ENCODE data around the gene PEX10.

The PEX10 gene

GRCh38 chr1:2422523-2422922 lies 10.2 kb upstream of the PEX10 start:
- no peaks in the 10 kb centered on the region for H3K9me3 ChIP-seq (ENCODE audit: insufficient read depth, low read length, severe bottlenecking)
- no peak overlapping the region for H3K4me3 ChIP-seq (ENCODE audit: low read depth in 1 of 2, low read length in 2 of 2)
- ATAC-seq (ENCODE audit: insufficient read depth, low read depth) (no peak), DNase-seq (no peak)
- no peak overlapping the region for H3K4me2 ChIP-seq (ENCODE audit: insufficient read depth, low read length)
- H2AFZ ChIP-seq (ENCODE audit: low read depth, low read length) = no peak overlapping the region
- TF ChIP-seq EZH2 (IDR thresholded peaks at IDR 0.05; ENCODE audit: borderline replicate concordance, low read depth, low read length, severe bottlenecking) (no peak), CTCF (IDR thresholded peaks at IDR 0.05; ENCODE audit: borderline replicate concordance, extremely low read depth, low read length, poor library complexity, severe bottlenecking) (no peak)
- no peaks in the 10 kb centered on the region for H3K4me1 ChIP-seq (ENCODE audit: insufficient read depth, low read length)
- H3K27ac ChIP-seq (ENCODE audit: low read length) = no peak overlapping the region
- no peaks in the 10 kb centered on the region for H3K36me3 ChIP-seq (ENCODE audit: insufficient read depth, low read length)
- no peaks in the 10 kb centered on the region for H3K27me3 ChIP-seq (ENCODE audit: insufficient read depth, low read length, poor library complexity)
- no peaks in the 10 kb centered on the region for H3K79me2 ChIP-seq (ENCODE audit: insufficient read depth, low read length)
- no peaks in the 10 kb centered on the region; the same call in 1 of the 2 replicates for H4K20me1 ChIP-seq (ENCODE audit: insufficient read depth, low read length)
- no peak overlapping the region for H3K9ac ChIP-seq (ENCODE audit: low read depth, low read length)

DNA sequence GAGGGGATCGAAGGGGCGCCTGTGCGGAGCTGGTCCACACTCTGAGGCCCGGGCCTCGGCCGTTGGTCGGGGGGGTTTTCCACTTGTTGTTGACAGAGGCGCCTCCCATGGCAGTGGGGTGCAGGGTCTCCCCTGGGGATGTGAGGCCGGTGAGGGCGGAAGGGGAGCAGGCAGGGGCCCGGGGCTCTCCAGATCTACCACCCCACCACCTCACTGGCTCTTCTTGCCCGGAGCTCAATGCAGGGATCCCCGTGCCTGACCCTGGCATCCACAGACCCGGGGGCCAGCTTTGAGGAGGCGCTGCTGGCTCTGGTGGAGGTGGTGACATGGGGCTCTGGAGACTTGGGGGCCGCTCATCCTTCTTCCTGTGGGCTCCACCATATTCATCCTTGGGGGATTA lies 7.1 kb upstream of the PEX10 start:
- Histone ChIP-seq H3K36me3 (ENCODE audit: insufficient read depth, low read length) (no peaks in the 10 kb centered on the region), H2AFZ (ENCODE audit: low read depth, low read length) (no peak overlapping the region), H4K20me1 (ENCODE audit: insufficient read depth, low read length) (peaks cover 3% of the 10 kb centered on the region; the same call in 1 of the 2 replicates), H3K79me2 (ENCODE audit: insufficient read depth, low read length) (no peaks in the 10 kb centered on the region), H3K27ac (ENCODE audit: low read length) (no peak overlapping the region), H3K4me1 (ENCODE audit: insufficient read depth, low read length) (peaks cover 12% of the 10 kb centered on the region), H3K9ac (ENCODE audit: low read depth, low read length) (no peak overlapping the region), H3K4me2 (ENCODE audit: insufficient read depth, low read length) (no peak overlapping the region), H3K9me3 (ENCODE audit: insufficient read depth, low read length, severe bottlenecking) (no peaks in the 10 kb centered on the region), H3K27me3 (ENCODE audit: insufficient read depth, low read length, poor library complexity) (no peaks in the 10 kb centered on the region), H3K4me3 (ENCODE audit: low read depth in 1 of 2, low read length in 2 of 2) (no peak overlapping the region)
- DNase-seq = no peak
- TF ChIP-seq CTCF (IDR thresholded peaks at IDR 0.05; ENCODE audit: borderline replicate concordance, extremely low read depth, low read length, poor library complexity, severe bottlenecking) (no peak), EZH2 (IDR thresholded peaks at IDR 0.05; ENCODE audit: borderline replicate concordance, low read depth, low read length, severe bottlenecking) (no peak)
- no peak for ATAC-seq (ENCODE audit: insufficient read depth, low read depth)

DNA sequence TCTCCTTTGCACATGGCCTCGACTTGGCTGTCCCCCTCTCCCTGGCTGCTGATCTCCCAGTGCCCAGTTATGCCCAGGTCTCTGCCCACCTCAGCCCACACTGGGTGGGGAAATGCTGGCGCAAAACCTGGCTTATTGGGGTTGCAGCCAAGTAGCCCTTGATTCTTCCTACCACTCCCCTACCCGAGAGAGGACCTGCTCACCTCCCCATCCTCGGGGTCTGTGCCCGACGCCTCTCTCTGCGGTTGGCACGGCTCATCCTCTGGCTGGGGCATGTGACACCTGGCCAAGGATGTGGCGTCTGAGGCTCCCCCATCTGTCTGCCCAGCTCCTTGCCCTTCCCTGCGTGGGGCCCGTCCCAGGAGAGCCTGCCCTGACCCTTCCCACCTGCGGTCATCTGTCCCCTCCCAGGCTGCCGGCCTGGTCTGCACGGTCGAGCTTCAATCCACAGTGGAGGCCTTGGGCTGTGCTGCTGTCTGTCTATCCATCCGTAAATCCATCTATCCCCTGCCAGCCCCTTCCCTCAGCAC lies 6.5 kb upstream of the PEX10 start:
- H3K4me3 ChIP-seq (ENCODE audit: low read depth in 1 of 2, low read length in 2 of 2) = no peak overlapping the region
- no peak overlapping the region for H3K9ac ChIP-seq (ENCODE audit: low read depth, low read length)
- H3K4me2 ChIP-seq (ENCODE audit: insufficient read depth, low read length) = no peak overlapping the region
- DNase-seq = no peak
- no peak overlapping the region for H3K27ac ChIP-seq (ENCODE audit: low read length)
- no peaks in the 10 kb centered on the region for H3K79me2 ChIP-seq (ENCODE audit: insufficient read depth, low read length)
- H3K4me1 ChIP-seq (ENCODE audit: insufficient read depth, low read length) = peaks cover 17% of the 10 kb centered on the region
- TF ChIP-seq EZH2 (IDR thresholded peaks at IDR 0.05; ENCODE audit: borderline replicate concordance, low read depth, low read length, severe bottlenecking) (no peak), CTCF (IDR thresholded peaks at IDR 0.05; ENCODE audit: borderline replicate concordance, extremely low read depth, low read length, poor library complexity, severe bottlenecking) (no peak)
- no peak for ATAC-seq (ENCODE audit: insufficient read depth, low read depth)
- H2AFZ ChIP-seq (ENCODE audit: low read depth, low read length) = no peak overlapping the region
- H4K20me1 ChIP-seq (ENCODE audit: insufficient read depth, low read length) = peaks cover 3% of the 10 kb centered on the region; the same call in 1 of the 2 replicates
- no peaks in the 10 kb centered on the region for H3K9me3 ChIP-seq (ENCODE audit: insufficient read depth, low read length, severe bottlenecking)
- H3K27me3 ChIP-seq (ENCODE audit: insufficient read depth, low read length, poor library complexity) = no peaks in the 10 kb centered on the region
- no peaks in the 10 kb centered on the region for H3K36me3 ChIP-seq (ENCODE audit: insufficient read depth, low read length)

All from DND-41 (cell line).